ENCODE measurements around the gene POLA1. TPM values are rescaled to one million over a fixed set of nuclear protein-coding genes. Genes with fewer than 3 reads are reported as not detected.
"Not testable (repeated sequence)": the region's sequence is repeated elsewhere in the genome, so short reads cannot be mapped to it uniquely, and the experiment has no call there.

Gene POLA1
- polyA plus RNA-seq, 5 donors: 12.3 to 19.6 (median 16.8) TPM

DNA sequence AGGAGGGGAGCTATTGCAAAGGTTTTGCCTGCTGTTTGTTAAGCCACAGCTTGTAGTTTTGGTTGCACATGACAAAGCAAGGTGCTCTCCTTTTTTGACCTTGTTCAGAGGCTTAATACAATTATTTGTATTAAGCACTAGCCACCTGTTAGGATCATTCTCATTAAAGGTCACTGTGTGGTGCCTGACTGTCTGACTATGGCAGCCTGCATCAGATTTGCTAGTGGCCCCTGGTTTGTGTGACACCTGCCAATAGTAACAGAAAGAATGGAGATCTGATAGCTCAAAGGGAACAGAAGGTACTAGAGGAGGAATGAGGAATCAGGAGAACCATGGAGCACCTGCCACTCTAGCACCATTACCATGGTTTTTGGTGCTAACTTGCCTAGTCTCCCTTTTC, 102.5 kb downstream of the POLA1 start:
- no peak for DNase-seq

DNA sequence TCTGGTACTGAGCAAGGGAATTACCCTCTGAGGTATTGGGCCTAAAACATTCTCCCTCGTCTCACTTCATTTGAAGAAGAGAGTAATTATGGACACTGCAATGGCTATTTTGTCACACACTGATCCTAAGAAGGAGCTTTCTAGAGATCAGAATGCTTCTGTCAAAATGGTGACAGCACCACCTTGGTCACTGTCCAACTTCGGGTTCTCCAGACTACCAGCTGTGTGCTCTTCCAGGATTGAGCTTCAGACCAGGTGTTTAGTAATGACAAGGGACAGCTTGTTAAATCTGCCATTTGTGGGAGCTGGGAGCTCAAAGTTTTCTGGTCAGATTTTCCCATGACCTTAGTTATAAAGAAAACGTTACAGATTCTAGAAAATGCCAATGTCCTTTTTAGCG, 105.4 kb downstream of the POLA1 start:
- no peak for DNase-seq

DNA sequence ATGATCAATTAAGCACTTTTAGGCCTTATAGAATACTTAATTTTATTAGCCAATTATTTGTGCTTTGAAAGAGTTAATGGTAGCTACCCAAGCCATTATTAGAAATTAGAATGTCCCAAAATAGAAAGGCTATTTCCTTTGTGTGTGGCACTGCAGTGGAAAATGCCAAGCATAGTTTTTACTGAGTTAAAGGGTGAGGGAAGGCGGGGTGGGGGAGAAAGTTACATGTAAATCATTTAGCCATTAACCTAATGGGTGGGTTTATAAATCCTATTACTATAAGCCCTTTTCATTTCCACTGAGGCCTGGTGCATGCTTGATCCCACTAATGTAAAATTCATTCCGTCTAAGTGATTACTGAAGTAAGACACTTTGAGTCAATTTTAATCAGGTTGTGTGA, 105.8 kb downstream of the POLA1 start:
- no peak for DNase-seq

DNA sequence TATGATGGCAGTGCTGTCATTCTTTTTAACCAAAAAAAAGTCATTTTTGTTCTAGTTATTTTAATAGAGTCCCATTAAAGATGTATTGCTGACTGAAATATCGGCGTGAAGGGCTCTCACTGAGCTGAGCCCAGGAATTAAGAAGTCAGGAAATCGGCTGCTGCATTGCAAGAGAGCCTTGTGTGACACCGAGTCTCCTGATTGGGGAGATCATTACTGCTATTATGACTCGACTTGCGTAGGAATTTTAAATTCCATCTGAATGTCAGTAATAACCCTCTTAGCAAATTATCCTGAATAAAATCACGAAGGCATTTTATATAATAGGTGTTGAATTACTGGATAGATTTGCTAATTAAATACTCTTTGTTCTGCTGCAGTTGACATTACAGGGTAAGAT, 111.5 kb downstream of the POLA1 start:
- no peak for DNase-seq

DNA sequence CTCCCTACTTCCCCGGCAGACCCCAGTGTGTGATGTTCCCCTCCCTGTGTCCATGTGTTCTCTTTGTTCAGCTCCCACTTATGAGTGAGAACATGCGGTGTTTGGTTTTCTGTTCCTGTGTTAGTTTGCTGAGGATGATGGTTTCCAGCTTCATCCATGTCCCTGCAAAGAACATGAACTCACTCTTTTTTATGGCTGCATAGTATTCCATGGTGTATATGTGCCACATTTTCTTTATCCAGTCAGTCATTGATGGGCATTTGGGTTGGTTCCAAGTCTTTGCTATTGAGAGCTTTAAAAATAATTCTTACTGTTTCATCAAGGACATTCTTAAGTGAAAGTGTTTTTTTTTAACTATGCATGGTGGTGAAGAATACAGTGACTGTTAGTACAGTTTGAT, 126.1 kb downstream of the POLA1 start:
- DNase-seq: not testable (repeated sequence)

DNA sequence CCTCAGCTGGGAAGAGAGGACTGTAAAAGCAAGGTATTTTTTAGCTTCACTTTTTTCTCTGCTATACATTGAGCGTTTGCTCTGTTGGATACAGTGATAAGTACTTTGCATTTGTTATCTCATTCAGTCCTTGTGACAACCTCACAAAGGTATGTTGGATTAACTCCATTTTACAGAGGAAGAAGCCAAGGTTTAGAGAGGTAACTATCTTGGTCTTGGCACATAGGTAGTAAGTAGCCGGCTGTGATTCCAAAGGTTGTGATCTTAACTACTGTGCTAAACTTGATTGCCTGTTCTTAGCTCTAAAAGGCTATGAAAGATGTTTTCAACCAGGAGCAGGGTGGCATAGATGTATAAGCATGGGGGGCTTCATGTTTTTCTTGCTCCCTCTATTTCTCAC, 134.4 kb downstream of the POLA1 start:
- DNase-seq: no peak

DNA sequence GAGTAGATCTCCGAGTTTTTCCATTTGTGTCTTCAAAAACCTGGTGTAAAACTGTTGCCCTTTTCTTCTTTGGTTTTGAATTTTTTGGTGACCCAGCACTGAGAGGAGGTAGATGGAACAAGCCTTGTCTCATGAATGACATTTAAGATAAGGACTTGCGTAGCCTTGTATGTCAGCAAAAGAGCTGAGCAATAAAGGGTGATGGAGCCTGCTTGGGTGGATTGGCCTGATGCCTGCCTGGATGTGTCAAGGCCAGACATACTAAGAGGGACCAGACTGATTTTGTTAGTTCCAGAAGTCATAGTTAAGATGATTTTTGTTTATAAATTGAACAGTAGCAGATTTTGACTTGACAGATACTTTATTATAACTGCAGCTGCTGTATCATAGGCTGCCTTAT, 134.9 kb downstream of the POLA1 start:
- no peak for DNase-seq

DNA sequence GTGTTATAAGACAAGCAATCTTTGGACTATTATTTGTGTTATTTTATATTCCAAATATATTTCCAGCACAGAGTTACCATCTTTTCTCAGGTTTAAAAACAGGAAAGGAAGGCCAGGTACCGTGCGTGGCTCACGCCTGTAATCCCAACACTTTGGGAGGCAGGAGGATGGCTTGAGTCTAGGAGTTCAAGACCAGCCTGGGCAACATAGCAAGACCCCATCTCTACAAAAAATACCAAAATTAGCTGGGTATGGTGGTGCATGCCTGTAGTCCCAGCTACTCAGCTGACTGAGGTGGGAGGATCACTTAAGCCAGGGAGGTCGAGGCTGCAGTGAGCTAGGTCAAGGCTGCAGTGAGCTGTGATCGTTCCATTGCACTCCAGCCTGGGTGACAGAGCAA, 140.0 kb downstream of the POLA1 start:
- no peak for DNase-seq

DNA sequence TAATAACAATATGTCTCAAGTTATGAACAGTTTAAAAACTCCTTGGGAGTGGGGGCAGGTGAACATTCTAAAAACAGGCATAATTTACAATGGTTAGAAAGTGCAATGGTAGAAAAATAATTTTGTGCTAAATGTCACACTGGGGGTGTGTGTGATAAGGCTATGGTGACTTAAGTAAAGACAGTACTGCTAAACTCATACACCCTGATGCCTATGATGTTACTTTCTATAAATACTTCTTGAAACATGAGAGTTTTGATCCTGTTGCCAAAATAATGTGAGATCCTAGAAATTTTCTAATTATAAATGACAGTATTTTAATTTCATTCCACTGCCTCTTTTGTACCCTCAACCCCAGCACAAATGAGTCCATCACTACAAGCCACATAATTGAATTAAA, 144.2 kb downstream of the POLA1 start:
- no peak for DNase-seq

DNA sequence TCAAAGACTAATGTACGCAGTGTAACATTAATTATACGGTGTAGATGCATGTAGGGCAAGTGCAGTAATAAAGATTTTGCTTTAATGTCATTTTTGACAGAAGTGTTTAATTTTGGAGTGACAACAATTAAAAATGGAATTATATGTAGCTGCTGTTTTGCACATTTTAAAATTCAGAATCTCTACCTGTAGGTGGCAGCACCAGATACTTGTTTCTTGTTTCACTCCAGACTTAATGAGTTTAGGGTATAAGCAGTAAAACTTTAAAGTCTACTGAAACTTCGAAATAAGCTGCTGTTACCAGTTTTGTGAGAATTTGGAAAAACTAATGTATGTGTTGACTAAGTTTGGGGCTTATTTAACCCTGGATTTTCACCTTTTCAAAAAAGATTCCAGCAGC, 144.9 kb downstream of the POLA1 start:
- DNase-seq: peak; percentile 10 to 22

DNA sequence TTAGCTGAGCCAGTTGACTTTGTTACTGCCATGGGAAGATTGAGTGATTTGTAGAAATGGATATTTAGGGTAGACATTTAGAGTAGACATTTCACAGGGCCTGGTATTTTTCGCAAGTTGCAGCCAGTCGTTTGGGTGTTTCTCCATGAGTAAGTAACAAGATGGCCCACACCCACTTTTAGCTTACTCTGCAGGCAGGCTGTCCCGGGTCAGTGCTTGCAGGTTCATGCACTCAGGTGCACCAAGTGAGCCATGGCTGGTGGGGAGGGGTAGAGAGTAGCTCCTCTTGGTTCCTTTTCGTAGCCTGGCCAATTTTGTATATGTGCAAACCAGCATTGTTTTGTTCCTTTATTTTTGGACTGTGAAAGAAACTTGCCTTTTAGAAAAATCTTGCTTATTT, 145.6 kb downstream of the POLA1 start:
- DNase-seq: no peak

DNA sequence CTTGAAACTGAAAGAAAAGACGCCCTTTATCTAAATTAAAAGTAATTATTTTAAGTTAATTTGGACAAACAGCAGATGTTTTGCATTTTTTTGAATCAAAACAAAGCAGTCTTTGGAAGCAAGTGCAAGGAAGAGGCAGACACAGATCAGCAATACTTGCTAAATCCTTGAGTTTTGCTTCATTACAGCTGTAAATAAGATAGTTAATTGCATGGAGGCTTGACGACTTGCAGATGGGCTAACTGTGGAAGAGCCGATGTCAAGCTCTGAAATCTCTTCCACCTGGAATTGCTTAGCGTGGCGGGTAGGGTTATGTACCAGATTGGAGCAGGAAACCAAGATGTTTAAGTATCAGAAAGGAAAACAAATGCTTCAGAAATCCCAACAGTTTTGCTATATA, 148.8 kb downstream of the POLA1 start:
- no peak for DNase-seq

DNA sequence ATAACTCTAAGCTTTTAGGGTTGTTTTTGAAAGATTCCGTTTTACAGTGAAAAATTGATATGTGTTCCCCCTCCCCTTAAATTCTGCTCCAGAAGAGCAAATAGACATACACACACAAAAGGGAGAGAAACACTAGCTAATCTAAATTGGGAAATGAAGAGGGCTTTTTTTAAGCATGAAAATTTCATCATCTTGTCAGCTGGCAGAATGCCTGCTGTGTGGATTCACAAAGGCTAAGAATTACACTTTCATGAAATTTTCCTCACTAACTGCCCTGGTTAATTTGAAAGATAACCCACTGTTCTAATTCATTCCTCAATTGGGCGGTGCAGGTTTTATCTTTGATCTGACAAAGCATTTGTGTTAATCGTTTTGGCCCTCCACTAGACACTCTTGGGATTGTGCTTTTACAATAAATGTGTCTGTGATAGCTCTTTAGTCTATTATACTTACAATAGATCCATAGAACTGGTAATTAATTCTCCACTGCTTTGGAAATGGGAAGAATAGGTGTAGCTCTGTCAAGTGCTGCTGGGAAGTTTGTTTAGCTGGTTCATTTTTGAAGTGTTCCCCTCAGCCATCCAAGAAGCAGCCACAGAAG, 152.9 kb downstream of the POLA1 start:
- DNase-seq: peak; percentile 30 to 31

DNA sequence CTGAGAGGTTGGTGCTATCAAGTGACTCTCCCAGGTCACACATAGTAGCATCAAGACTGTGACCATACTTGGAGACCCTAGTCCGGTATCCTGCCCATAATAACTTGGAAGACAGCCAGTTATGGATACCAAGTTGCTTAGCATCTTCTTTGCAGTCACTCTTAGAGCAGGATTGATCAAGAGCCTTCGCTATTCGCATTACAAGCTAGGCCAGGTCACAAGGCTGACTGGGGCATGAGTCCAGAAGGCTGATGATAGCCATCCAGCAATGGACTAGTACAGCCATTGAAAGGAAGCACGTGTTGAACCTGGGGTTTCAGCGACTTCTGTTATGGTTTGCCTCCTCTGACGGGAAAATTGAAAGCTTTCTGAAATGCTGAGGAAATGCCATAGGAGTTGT, 157.6 kb downstream of the POLA1 start:
- no peak for DNase-seq

DNA sequence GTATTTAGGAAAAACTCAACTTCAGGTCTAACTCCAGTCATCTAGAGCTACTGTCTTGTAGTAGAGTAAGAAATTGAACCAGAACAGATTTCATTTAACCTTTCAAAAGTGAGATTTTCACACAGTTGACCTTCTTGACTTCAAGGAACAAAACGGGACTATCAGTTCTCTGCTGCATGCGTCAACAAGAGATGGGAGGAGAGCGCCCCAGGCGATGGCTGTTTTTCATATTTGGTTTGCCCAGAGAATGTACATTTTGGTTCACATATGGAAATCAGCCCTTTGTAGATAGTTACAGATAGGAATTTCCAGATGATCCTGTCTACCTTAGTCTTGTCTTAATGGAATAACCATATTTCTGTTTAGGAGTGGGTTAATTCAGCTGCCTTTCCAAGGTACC, 158.1 kb downstream of the POLA1 start:
- no peak for DNase-seq

DNA sequence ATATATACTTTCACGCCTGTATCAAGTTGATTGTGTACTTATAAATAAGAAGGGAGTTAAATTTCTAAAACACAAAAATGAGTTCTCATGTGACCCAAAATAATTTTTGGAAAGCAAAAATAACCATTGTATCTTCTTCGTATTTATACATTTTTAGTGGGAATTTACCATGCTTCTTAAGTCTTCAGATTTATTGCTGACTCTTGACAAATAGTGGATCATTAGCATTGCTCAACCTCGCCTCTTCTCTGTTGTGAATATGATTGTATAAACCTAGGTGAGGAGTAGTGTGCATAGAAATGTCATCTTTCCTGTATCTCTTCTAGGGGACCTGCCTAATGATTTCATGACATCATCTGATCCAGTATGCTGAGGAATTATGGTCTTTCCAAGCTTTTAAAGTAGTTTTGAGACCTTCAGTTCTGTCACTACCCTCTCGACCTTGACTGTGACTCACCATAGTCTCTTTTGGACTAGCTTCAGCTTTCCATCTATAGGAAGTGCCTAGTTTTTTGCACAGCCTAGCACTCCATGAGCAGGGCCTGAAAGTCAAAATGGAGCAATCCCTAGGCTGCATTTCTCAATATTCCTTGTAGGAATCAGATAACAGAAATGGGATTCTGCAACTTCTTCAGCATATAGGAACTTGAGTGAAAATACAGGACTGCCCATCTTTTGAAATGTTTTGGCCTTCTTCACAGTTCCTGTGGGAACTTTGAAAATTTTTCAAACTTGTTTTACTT, 164.5 kb downstream of the POLA1 start:
- DNase-seq: no peak

DNA sequence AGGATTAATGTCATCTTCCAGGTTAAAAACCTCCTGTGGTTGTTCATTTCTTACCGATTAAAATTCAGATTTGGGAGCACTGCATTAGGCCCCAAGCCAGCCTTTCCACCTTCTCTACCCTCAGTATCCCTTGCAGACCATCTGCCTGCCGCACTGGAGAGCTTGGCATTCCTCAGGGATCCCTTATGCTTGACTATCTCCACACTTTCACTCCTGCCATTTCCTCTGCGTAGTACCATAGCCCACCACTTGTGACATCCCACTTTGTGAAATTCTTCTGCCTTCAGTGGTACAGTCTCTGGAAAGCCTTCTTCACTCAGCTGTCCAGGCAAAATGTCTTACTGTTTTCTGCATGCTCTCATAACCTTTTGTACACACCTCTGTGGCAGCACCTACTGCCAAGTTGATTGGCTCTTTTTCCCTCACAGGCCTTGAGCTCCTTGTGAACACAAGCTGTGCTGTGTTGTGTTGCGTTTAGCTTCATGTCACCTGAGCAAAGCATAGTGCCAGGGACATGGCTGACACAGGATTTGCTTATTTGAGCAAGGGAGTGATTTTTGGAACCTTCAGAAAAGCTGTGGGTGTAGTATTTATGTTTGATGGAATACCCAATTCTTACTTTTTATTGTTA, 165.6 kb downstream of the POLA1 start:
- DNase-seq: no peak

DNA sequence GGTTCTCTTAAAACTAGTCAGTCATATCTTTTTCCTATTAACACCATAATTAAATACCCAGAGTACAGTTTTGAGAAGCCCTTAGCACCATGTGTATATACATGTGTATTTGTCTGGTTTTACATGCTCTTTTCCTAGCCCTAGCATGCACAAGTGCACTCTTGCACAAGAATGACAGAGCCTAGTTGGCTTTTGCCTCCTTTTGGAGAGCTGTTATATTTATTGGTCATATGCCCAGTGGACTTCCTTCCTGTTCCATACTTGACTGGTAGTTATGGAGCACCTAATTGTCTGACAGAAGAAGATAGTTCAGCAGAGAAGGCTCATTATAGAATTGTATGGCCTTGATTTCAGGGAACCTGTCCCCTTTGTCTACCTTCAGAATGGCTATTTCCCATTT, 166.4 kb downstream of the POLA1 start:
- DNase-seq: no peak

DNA sequence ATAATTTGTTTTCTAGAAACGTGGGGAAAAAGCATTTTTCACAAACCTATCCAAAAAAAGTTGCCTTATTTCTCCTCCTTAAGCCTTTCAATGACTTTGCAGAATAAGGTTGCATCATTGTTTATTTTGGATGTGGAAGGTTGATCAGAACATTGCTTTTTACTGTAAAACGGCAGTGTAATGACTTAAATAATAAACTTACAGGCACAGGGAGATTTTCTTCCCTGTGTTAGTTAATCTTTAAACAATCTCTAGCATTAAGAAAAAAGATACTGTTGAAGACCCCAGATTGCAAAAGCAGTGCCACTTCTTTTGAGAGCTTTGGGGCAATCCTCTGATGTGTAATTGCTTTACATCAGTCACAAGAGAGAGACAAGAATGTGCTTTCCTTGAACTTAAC, 168.6 kb downstream of the POLA1 start:
- no peak for DNase-seq

DNA sequence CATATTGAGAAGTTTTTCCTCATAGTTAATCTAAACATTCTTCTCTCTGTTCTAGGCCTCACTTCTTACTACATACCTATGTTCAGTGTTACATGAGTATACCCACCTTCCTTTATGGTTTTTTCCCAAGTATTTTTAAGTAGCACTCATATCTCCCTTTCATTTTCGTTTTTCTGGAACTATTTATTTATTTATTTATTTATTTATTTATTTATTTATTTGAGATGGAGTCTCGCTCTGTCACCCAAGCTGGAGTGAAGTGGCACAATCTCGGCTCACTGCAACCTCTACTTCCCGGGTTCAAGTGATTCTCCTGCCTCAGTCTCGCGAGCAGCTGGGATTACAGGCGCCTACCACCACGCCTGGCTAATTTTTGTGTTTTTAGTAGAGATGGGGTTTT, 170.1 kb downstream of the POLA1 start:
- not testable (repeated sequence) for DNase-seq

DNA sequence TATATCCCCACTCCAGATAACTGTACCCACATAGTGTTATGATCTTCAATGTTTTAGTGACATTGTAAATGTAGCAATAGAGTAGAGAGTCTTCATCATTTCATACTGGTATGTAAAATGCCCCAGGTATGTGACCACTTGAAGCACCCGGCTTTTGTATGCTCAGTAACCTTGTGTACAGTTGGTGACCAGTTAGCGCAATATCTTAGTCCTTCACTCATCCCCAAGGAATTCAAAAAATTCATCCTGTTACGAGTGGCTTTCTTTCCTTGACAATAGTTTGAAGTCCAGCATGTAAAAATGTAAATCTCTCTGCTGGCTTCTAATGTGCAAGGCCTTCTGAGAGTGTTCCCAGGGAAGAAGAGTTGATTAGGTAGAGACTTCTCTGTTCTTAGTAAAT, 176.4 kb downstream of the POLA1 start:
- no peak for DNase-seq

DNA sequence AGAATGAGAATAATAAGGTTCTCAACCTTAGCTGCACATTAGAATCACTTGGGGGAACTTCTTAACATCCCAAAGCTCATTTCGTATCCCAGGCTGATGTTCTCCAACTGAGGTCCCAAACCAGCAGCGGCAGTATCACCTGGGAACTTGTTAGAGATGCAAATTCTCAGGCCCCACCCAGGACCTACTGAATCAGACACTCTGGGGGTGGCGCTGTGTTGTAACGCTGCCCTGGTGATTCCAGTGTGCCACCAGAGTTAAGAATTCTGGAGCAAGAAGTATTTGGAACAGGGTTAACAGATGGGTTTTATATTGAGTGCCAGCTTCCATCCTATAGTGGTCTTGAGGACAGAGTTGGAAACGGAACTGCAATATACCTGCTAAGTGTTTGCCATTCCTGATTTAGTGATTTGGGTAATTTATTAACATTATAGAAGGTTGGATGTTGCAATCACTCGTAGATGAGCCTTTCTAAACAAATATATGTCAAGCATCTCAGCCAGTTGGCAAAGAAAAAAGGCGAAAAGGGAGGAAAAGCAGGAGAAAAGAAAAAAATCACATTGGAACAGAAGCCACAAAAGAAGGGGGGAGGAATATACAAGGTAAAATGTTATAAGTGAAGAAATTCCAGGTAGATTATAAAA, 181.0 kb downstream of the POLA1 start:
- no peak for DNase-seq
